Prostate gland (tissue), 2 donors: Measurements from ENCODE around the gene ALPK3. TPM values are rescaled to one million over a fixed set of nuclear protein-coding genes. Genes with fewer than 3 reads are reported as not detected.

ENCODE experiments used
- DNase-seq: peaks from one replicate; pipeline ENCODE4 v3.0.0-alpha.2; 2019; ENCODE audit warnings: low spot score
- H3K27ac ChIP-seq, 2 donors: fragments of 200-600 bp; sonication (generic); 2 replicates each; pipeline ENCODE4 v1.5.1; 2017 to 2019
- H3K27me3 ChIP-seq: fragments of 200-600 bp; sonication (generic); replicated peaks from 2 replicates; pipeline ENCODE4 v1.5.1; 2019; ENCODE audit not compliant: insufficient read depth
- H3K36me3 ChIP-seq, 2 donors: fragments of 200-600 bp; sonication (generic); 1 replicate in 1 of 2; 2 replicates in 1 of 2; pipeline versions ENCODE4 v1.5.1 to v1.8.1; 2017 to 2019
- H3K4me1 ChIP-seq: fragments of 200-600 bp; sonication (generic); replicated peaks from 2 replicates; pipeline ENCODE4 v1.5.1; 2019
- H3K4me3 ChIP-seq, 2 donors: fragments of 200-600 bp; sonication (generic); 2 replicates each; pipeline ENCODE4 v1.5.1; 2017 to 2019
- H3K9me3 ChIP-seq: fragments of 200-600 bp; sonication (generic); 2 replicates; pipeline ENCODE4 v1.5.1; 2017
- POLR2A ChIP-seq: fragments of 450-650 bp; IDR thresholded peaks from one replicate; pipeline ENCODE4 v1.6.1; 2016; ENCODE audit warnings: antibody characterized with exemption, mild to moderate bottlenecking
- POLR2AphosphoS5 ChIP-seq: sonication (generic); formaldehyde crosslinking; IDR thresholded peaks from one replicate; pipeline ENCODE4 v1.6.1; 2017; ENCODE audit warnings: antibody characterized with exemption
- WGBS: methylation state at CpG from one replicate; pipeline ENCODE4 v1.1.5; 2018; 5-methylcytosine and 5-hydroxymethylcytosine counted together
- intact Hi-C: fragments of 100-400 bp; cut with DNase I; formaldehyde crosslinking; loops from one replicate; pipeline ENCODE4 v1.14.2; 2022
- total RNA-seq, 2 donors: library from RNA; depleted of rRNA; stranded (reverse); fragments of >200 nt; gene quantifications; one replicate each; pipeline ENCODE4 v1.1.0, GENCODE V29; 2016
- TF ChIP-seq, protein P1 (sequence below), 4 experiments: fragments of 200-600 bp in 2 of 4; fragments of 450-650 bp in 2 of 4; sonication (generic) in 2 of 4; IDR thresholded peaks; 1 replicate in 3 of 4; 2 replicates in 1 of 4; pipeline ENCODE4 v1.5.1; 2016 to 2019; ENCODE audit warnings: antibody characterized with exemption in 4 of 4, mild to moderate bottlenecking in 2 of 4, moderate library complexity in 2 of 4

ALPK3 gene
- total RNA-seq, 2 donors from 2014 or later, result 0.68 to 7.2 TPM

DNA sequence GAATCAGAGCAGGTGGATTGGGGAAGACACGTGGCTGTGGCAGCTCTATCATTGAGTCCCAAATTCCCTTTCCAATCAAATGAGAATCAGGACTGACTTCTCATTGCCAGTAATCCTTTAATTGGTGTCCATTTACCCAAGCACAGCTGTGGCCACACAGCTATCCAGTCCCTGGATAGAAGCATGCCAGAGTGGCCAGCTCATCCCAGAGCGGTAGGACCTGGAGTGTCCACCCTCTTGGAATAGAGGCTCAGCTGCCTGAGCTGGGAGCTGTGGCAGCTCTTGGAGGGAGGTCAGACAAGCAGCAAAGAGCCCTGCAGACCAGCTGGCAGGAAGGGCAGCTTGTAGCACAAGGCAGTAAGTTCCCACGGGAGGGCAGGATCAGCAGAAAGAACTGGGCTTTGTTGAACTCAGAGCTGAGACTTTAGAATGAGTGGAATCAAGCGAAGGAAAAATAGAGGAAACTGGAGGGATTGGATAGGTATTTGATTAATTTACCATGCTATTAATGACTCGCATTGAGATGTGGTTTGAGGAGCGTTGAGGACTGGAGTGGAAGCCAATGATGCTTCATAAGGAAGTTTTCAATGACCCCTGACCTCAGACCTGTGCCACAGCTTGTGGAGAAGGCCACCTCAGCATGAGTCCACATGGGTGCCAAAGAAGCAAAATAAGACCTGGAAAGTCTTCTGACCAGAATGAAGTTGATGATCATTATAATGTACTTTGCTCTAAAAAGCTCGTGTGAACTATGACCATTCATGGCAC, 6.9 kb upstream of the ALPK3 start:
- Histone ChIP-seq H3K27me3 (no peaks in the 10 kb centered on the region), H3K36me3 (no peaks in the 10 kb centered on the region), H3K4me1 (no peaks in the 10 kb centered on the region), H3K9me3 (no peaks in the 10 kb centered on the region), H3K4me3 (no peak overlapping the region), H3K27ac (no peak overlapping the region)
- intact Hi-C loops, result no loop called here
- no peak for DNase-seq
- 97% methylated on average over 7 of the region's 7 CpGs for WGBS
- TF ChIP-seq POLR2AphosphoS5, result no peak
- no peak for TF ChIP-seq POLR2A
- TF ChIP-seq, protein P1, sequence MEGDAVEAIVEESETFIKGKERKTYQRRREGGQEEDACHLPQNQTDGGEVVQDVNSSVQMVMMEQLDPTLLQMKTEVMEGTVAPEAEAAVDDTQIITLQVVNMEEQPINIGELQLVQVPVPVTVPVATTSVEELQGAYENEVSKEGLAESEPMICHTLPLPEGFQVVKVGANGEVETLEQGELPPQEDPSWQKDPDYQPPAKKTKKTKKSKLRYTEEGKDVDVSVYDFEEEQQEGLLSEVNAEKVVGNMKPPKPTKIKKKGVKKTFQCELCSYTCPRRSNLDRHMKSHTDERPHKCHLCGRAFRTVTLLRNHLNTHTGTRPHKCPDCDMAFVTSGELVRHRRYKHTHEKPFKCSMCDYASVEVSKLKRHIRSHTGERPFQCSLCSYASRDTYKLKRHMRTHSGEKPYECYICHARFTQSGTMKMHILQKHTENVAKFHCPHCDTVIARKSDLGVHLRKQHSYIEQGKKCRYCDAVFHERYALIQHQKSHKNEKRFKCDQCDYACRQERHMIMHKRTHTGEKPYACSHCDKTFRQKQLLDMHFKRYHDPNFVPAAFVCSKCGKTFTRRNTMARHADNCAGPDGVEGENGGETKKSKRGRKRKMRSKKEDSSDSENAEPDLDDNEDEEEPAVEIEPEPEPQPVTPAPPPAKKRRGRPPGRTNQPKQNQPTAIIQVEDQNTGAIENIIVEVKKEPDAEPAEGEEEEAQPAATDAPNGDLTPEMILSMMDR (IDR thresholded peaks at IDR 0.05), result no peak

- H3K4me3 ChIP-seq, result no peak overlapping the region
- intact Hi-C loops, result no loop called here
- H3K27me3 ChIP-seq, result no peaks in the 10 kb centered on the region
- no peaks in the 10 kb centered on the region for H3K9me3 ChIP-seq
- H3K4me1 ChIP-seq, result no peaks in the 10 kb centered on the region
- no peaks in the 10 kb centered on the region for H3K36me3 ChIP-seq
- H3K27ac ChIP-seq, result no peak overlapping the region
- TF ChIP-seq POLR2AphosphoS5 (no peak), POLR2A (no peak)
- TF ChIP-seq, protein P1 (IDR thresholded peaks at IDR 0.05), result no peak
- no peak for DNase-seq
- 78% methylated on average over 4 of the region's 4 CpGs for WGBS
Measured at GRCh38 chr15:84811151-84811550, 6.0 kb upstream of the ALPK3 start.

DNA sequence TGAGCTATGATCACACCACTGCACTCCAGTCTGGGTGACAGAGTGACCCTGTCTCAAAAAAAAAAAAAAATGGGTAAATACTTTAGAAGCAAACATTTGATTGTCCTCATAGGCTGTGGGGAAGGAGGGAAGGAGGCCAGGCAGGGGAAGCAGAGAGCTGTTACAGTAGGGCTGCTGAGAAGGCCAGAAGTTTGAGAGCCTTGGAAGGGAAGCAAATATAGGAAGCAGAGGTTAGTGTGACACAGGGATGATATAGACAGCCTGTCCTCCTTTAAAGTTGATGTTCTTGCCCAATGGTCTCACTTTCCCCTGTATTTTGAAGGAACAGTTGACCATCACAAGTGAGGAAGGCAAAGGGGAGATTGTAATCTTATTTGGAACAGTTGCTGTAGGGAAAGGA, 5.3 kb upstream of the ALPK3 start:
- no peaks in the 10 kb centered on the region for H3K36me3 ChIP-seq
- TF ChIP-seq POLR2A (no peak), POLR2AphosphoS5 (no peak)
- TF ChIP-seq, protein P1 (IDR thresholded peaks at IDR 0.05), result no peak
- DNase-seq, result no peak
- H3K4me3 ChIP-seq, result no peak overlapping the region
- H3K27ac ChIP-seq, result no peak overlapping the region
- no peaks in the 10 kb centered on the region for H3K4me1 ChIP-seq
- no peaks in the 10 kb centered on the region for H3K27me3 ChIP-seq
- intact Hi-C loops, result no loop called here
- H3K9me3 ChIP-seq, result no peaks in the 10 kb centered on the region

DNA sequence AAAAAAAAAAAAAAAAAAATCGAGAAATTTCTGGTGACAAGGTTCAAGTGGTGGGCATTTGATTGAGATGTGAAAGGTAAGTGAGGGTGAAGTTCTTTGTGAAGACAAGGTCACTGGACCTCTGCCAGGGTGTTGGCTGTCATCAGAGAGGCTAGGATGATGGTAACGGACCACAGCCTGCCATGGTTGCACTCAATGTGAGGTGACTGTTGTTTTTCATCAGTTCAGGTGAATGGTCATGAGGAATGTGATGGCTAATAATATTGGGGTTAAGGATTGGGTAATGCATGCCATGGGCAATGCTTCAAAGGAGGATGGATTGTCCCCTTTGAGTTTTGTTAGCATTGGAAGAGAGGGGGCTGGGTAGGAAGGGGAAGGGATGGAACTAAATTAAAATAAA, 4.3 kb upstream of the ALPK3 start:
- Histone ChIP-seq H3K9me3 (no peaks in the 10 kb centered on the region), H3K27ac (no peak overlapping the region), H3K4me3 (no peak overlapping the region), H3K27me3 (no peaks in the 10 kb centered on the region), H3K36me3 (no peaks in the 10 kb centered on the region), H3K4me1 (no peaks in the 10 kb centered on the region)
- WGBS, result 70% methylated on average over 2 of the region's 2 CpGs
- DNase-seq, result no peak
- intact Hi-C loops, result no loop called here
- TF ChIP-seq POLR2AphosphoS5 (no peak), POLR2A (no peak)
- TF ChIP-seq, protein P1 (IDR thresholded peaks at IDR 0.05), result no peak

DNA sequence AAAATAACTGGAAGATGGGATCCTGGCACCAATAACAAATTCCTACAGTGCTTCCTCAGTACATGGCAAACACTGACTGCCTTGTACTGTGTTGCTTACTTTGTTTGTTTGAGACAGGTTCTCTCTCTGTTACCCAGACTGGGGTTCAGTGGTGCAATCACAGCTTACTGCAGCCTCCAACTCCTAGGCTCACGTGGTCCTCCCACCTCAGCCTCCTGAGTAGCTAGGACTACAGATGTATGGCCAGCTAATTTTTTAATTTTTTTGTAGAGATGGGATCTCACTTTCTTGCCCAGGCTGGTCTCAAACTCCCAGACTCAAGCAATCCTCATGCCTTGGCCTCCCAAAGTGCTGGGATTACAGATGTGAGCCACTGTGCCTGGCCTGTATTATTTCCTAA, 3.7 kb upstream of the ALPK3 start:
- no peak overlapping the region for H3K4me3 ChIP-seq
- TF ChIP-seq POLR2AphosphoS5, result no peak
- TF ChIP-seq POLR2A, result no peak
- TF ChIP-seq, protein P1 (IDR thresholded peaks at IDR 0.05), result no peak
- H3K4me1 ChIP-seq, result no peaks in the 10 kb centered on the region
- intact Hi-C loops, result no loop called here
- H3K9me3 ChIP-seq, result no peaks in the 10 kb centered on the region
- H3K36me3 ChIP-seq, result no peaks in the 10 kb centered on the region
- 82% methylated on average over 1 of the region's 1 CpG for WGBS
- DNase-seq, result no peak
- no peak overlapping the region for H3K27ac ChIP-seq
- H3K27me3 ChIP-seq, result no peaks in the 10 kb centered on the region
